CD4-positive, alpha-beta T cell treated with Interleukin-21 for 1 hour (primary cell): Measurements from ENCODE around the gene YARS1.

ENCODE experiments used
- DNase-seq: peaks from one replicate; pipeline ENCODE4 v3.0.0-alpha.2; 2020

The YARS1 gene

DNA sequence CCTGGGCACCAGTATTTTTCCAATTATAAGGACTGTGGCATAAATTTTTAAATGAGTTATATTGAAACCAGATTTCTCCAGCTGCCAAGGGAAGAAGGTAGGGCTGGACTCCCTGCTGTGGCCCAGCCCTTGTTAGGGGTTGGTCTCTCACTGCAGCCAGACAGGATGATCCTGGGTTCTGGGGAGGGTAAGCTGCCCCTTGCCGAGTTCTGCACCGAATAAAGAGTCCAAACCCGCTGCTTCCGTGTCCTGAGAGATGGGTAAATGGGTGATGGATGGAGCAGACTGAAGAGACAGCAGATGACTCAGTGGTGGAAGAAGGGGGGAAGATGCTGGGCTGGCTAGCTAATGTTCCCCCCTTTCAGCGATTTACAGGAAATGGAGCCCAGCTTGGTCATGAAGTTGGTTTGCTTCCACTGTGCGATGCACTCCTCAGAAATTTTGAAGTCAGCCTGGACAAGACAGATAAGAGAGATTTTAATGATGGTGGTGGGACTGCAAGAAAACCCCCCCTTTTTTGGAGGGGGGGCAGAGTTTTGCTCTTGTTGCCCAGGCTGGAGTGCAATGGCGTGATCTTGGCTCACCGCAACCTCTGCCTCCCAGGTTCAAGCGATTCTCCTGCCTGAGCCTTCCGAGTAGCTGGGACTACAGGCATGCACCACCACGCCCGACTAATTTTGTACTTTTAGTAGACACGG, 41.4 kb downstream of the YARS1 start:
- no peak for DNase-seq

DNA sequence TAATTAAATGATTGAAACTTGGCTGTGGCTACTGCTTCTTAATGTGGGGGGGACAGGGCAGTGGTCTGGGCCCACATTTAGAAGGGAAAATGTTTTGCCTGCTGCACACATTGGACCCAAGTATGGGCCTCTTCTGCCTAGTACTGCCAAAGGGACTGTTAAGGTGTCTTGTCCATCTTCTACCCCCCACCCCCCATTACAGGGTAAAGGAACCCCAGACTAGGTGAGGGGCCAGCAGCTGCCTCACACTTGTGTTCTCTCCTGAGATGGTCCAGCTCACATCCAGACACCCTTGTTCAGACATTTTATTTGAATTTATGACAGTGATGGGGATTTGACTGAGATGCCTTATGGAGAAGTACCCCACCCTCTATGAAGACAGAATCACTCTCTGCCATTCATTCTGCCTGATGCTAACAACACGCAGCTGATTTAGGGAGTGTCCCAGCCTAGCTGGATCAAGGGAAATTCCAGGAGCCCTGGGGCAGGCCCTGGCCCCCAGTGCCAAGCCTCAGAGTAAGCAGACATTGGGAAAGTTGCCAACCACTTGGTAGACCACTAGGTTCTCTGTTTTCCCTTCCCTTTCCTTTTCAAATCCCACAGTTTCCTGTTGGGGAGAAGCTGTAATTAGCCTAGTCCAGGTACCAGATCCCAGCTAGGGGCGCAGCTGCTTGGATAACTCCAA, 42.1 kb downstream of the YARS1 start:
- DNase-seq, result no peak

DNA sequence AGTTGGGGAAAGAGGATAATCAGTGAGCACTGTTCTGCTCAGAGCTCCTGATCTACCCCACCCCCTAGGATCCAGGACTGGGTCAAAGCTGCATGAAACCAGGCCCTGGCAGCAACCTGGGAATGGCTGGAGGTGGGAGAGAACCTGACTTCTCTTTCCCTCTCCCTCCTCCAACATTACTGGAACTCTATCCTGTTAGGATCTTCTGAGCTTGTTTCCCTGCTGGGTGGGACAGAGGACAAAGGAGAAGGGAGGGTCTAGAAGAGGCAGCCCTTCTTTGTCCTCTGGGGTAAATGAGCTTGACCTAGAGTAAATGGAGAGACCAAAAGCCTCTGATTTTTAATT, 42.7 kb downstream of the YARS1 start:
- no peak for DNase-seq

DNA sequence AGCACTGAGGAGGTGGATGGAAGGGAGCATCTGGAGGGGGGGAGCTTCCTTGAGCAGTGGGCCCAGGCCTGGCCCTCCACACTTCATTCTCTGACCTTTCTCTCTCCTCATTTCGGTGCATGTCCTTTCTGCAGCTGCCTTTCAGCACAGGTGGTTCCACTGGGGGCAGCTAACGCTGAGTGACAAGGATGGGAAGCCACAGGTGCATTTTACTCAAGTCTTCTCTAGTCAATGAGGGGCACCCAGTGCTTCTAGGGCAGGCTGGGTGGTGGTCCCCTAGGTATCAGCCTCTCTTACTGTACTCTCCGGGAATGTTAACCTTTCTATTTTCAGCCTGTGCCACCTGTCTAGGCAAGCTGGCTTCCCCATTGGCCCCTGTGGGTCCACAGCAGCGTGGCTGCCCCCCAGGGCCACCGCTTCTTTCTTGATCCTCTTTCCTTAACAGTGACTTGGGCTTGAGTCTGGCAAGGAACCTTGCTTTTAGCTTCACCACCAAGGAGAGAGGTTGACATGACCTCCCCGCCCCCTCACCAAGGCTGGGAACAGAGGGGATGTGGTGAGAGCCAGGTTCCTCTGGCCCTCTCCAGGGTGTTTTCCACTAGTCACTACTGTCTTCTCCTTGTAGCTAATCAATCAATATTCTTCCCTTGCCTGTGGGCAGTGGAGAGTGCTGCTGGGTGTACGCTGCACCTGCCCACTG, 43.2 kb downstream of the YARS1 start:
- no peak for DNase-seq

DNA sequence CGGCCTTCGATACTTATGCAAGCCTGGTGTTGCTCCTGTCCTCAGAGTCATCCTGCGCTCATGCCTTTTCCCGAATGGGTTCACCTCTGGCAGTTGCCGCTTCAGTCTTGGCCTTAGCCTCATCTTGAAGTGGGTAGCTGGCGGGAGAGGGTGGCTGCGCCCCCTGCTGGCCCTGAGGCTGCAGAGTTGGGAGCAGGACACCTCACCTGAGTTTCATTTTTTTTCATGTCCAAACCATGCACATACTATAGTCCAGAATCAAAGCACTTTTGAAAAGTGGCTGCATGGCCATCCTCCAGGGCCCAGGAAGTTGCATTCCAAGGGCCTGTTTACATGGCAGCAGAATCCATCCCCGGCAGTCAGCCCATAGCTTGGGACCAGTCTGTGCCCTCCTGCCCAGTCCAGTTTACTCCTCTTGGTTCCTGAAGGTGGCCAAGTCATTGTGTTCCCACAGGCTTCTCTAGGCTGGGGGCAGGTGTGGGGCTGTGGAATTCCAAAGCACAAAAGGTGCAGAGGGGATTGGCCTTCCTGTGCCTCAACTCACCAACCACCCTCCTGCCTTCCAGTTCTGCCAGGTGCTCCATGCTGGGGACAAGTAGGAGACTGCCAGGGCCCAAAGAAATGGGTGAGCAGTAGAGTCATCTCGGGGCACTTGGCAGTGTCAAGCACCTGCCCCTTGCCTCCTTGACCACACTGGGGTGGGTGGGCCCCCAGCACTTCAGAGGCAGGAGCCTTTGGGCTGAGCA, 44.0 kb downstream of the YARS1 start:
- peak; percentile 71 for DNase-seq

DNA sequence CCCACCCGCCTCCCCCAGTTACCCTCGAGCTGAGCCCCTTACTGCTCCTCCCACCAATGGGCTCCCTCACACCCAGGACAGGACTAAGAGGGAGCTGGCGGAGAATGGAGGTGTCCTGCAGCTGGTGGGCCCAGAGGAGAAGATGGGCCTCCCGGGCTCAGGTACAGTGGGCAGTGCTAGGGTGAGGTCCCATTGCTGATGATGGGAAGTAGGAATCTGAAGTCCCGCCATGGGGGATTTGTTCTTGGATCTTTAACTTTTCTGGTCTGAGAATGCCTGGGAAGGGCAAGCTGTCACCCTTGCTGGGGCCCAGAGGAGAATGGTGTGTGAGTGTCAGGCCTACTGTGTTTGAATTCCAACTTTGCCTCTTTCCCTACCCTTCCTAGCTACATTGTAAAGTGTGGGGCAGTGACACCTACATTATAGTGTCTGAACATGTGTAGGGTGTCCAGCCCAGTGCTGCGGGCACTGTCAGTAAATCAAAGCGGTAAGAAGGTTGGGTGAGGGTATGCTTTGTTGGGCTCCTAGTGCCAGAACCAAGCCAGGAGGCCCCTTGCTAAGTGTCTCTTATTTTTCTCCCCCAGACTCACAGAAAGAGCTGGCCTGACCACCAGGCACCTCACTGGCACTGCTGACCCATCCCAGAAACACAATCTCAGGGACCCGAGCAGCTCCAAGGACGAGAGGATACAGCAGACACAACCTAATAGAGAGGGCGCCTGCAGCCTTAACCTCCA, 44.7 kb downstream of the YARS1 start:
- no peak for DNase-seq

DNA sequence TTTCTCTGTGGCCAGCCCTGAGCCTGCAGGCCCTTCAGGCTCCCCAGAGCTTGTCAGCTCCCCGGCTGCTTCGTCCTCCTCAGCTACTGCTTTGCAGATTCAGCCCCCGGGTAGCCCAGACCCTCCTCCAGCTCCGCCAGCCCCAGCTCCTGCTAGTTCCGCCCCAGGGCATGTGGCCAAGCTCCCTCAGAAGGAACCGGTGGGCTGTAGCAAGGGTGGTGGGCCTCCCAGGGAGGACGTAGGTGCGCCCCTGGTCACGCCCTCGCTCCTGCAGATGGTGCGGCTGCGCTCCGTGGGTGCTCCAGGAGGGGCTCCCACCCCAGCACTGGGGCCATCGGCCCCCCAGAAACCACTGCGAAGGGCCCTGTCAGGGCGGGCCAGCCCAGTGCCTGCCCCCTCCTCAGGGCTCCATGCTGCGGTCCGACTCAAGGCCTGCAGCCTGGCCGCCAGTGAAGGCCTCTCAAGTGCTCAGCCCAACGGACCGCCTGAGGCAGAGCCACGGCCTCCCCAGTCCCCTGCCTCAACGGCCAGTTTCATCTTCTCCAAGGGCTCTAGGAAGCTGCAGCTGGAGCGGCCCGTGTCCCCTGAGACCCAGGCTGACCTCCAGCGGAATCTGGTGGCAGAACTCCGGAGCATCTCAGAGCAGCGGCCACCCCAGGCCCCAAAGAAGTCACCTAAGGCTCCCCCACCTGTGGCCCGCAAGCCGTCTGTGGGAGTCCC, 45.4 kb downstream of the YARS1 start:
- DNase-seq, result no peak

GRCh38 chr1:32770741-32771548, 46.2 kb downstream of the YARS1 start:
- DNase-seq, result no peak

DNA sequence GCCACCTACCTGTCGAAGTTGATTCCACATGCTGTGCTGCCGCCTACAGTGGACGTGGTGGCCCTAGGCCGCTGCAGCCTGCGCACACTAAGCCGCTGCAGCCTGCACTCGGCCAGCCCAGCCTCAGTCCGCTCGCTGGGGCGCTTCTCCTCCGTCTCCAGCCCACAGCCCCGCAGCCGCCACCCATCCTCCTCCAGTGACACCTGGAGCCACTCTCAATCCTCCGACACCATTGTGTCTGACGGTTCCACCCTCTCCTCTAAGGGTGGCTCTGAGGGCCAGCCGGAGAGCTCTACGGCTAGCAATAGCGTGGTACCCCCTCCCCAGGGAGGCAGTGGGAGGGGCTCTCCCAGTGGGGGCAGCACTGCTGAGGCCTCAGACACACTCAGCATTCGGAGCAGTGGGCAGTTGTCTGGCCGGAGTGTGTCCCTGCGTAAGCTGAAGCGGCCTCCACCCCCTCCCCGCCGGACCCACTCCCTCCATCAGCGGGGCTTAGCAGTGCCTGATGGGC, 46.9 kb downstream of the YARS1 start:
- no peak for DNase-seq

- DNase-seq, result no peak
These were observed 47.5 kb downstream of the YARS1 start for GRCh38 chr1:32769524-32770220.

- DNase-seq, result no peak
These were observed 48.9 kb downstream of the YARS1 start for GRCh38 chr1:32768110-32768850.

GRCh38 chr1:32767641-32768040, 49.5 kb downstream of the YARS1 start:
- DNase-seq, result no peak

- no peak for DNase-seq
These were observed 50.0 kb downstream of the YARS1 start for GRCh38 chr1:32767156-32767555.

GRCh38 chr1:32766328-32766972, 50.7 kb downstream of the YARS1 start:
- no peak for DNase-seq

DNA sequence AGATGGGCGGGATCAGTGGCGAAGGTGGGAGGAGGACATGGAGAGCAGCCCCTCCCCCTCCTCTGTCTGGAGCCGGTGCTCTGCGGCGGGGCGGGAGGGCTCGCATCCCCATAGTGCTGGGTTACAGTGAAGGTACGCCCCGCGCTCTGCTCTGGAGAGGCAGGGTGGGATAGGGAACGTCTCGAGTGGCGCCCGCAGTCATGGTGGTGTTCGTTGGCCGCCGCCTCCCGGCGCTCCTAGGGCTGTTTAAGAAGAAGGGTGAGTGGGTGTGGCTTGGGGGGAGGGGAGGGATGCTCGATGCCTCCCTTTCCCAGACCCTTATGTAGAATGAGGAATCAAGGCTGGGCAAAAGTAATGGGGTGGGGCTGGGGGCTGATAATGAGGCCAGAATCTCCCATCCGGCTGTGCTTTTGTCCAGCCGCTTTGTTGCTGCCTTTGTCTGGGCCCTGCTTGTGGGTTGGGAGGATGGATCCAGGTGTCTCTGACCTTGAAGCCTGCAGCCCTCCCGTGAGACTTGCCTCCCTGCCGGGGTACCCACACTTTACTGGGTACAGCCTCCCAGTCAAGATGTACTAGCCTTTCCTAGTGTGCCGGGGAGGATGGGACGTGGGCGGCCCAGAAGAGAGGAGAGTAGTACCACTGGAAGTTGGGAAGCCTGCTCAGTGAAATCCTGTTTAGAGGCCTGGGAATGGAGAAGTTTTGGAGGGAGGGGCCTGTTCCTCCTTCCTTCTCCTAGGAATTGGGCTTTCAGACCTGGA, 51.4 kb downstream of the YARS1 start:
- DNase-seq, result no peak

DNA sequence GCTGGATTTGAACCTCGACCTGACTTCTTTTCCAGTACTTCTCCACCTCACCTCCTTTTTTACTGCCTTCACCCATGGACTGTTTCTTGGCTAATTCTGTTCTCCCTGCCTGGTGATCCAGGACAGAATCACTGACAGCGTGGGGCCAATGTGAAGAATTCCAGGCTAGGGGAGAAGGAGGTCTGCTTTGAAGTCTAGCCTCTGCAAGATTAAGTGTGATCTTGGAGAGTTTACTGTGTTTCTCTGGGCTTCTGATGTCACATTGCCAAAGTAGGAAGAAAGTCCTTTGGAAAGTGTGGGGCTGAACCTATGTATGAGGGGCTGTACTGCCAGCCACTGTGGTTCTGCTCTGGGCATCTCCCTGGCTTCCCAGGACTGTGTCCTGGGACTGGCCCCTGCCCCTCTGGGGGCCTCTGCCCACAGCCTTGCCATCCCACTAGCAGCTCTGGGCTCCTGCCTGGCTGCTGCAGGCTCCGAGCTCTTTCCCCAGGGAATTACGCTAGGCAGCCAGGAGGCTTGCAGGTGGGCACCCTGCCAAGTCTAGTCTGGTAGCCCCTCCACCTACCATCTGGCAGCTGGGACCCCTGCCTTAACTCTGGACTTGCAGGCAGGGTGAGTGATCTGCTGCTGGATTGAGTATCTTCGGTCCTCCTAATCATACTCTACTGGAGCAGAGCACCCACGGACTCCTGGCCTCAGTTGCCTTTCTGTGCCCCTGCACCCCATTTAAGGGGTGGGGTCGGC, 52.2 kb downstream of the YARS1 start:
- DNase-seq, result no peak

DNA sequence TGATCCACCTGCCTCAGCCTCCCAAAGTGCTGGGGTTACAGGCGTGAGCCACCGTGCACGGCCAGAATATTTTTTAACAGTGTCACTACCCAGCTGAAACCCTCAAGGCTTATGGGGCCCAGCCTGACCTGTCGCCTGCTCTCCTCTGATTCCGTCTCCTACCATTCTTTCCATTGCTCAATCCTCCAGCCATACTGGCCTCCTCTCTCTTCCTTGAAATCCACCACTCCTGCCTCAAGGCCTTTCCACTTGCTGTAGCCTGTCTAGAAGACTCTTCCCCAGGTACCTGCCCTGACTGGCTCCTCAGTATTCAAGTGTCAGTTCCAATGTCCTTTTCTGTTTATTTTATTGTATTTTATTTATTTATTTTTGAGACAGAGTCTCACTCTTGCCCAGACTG, 53.9 kb downstream of the YARS1 start:
- no peak for DNase-seq

GRCh38 chr1:32761936-32762335, 55.2 kb downstream of the YARS1 start:
- DNase-seq, result no peak
